Trophoblast cell (in vitro differentiated cells and primary cell): ENCODE data around the gene DBR1.
A peak's percentile ranks its signal among the peaks of the same experiment; 100 is the strongest.

Experiments
- DNase-seq, 2 donors: peaks; one replicate each; pipeline ENCODE4 v3.0.0-alpha.2; 2016
- H2AFZ ChIP-seq: 2 replicates; pipeline ENCODE4 v1.6.1; 2013; ENCODE audit warnings: low read length, moderate library complexity, mild to moderate bottlenecking; ENCODE audit not compliant: insufficient read depth, poor library complexity
- H2AK5ac ChIP-seq: 2 replicates; pipeline ENCODE4 v1.6.1; 2013; ENCODE audit warnings: mild to moderate bottlenecking, low read length
- H2BK120ac ChIP-seq: 2 replicates; pipeline ENCODE4 v1.6.1; 2013; ENCODE audit warnings: low read length, mild to moderate bottlenecking, moderate library complexity; ENCODE audit not compliant: insufficient read depth, poor library complexity
- H2BK12ac ChIP-seq: 2 replicates; pipeline ENCODE4 v1.6.1; 2013; ENCODE audit warnings: mild to moderate bottlenecking, low read length, moderate library complexity
- H2BK5ac ChIP-seq: 2 replicates; pipeline ENCODE4 v1.6.1; 2013; ENCODE audit warnings: low read length, low read depth, moderate library complexity, mild to moderate bottlenecking; ENCODE audit not compliant: poor library complexity
- H3K14ac ChIP-seq: 2 replicates; pipeline ENCODE4 v1.6.1; 2013; ENCODE audit warnings: mild to moderate bottlenecking, low read length
- H3K18ac ChIP-seq: 2 replicates; pipeline ENCODE4 v1.6.1; 2013; ENCODE audit warnings: mild to moderate bottlenecking, low read length
- H3K23ac ChIP-seq: 2 replicates; pipeline ENCODE4 v1.6.1; 2013; ENCODE audit warnings: low read length
- H3K27ac ChIP-seq: 2 replicates; pipeline ENCODE4 v1.5.1; 2013; ENCODE audit warnings: low read depth, mild to moderate bottlenecking, inconsistent platforms, low read length, moderate library complexity
- H3K27me3 ChIP-seq: 2 replicates; pipeline ENCODE4 v1.6.1; 2013; ENCODE audit warnings: inconsistent platforms, mild to moderate bottlenecking, low read length, moderate library complexity; ENCODE audit not compliant: insufficient read depth
- H3K36me3 ChIP-seq, 2 experiments: 1 replicate in 1 of 2; 2 replicates in 1 of 2; pipeline ENCODE4 v1.6.1; 2013; ENCODE audit warnings: low read length in 2 of 2, mild to moderate bottlenecking in 2 of 2, moderate library complexity in 1 of 2; ENCODE audit not compliant: insufficient read depth in 2 of 2, control insufficient read depth in 1 of 2
- H3K4ac ChIP-seq: 2 replicates; pipeline ENCODE4 v1.6.1; 2013; ENCODE audit warnings: low read depth, mild to moderate bottlenecking, low read length, moderate library complexity
- H3K4me1 ChIP-seq, 2 experiments: 1 replicate in 1 of 2; 2 replicates in 1 of 2; pipeline ENCODE4 v1.6.1; 2013; ENCODE audit warnings: low read length in 2 of 2, mild to moderate bottlenecking in 2 of 2, moderate library complexity in 1 of 2; ENCODE audit not compliant: insufficient read depth in 2 of 2, control insufficient read depth in 1 of 2
- H3K4me2 ChIP-seq: 2 replicates; pipeline ENCODE4 v1.6.1; 2013; ENCODE audit warnings: inconsistent platforms, mild to moderate bottlenecking, low read length, moderate library complexity
- H3K4me3 ChIP-seq: 2 replicates; pipeline ENCODE4 v1.5.1; 2013; ENCODE audit warnings: mild to moderate bottlenecking, low read depth, low read length, inconsistent platforms
- H3K79me1 ChIP-seq: one replicate; pipeline ENCODE4 v1.6.1; 2013; ENCODE audit warnings: low read length
- H3K79me2 ChIP-seq: 2 replicates; pipeline ENCODE4 v1.6.1; 2013; ENCODE audit warnings: low read length, mild to moderate bottlenecking; ENCODE audit not compliant: control insufficient read depth, insufficient read depth, poor library complexity
- H3K9ac ChIP-seq: 2 replicates; pipeline ENCODE4 v1.6.1; 2013; ENCODE audit warnings: mild to moderate bottlenecking, low read length
- H3K9me3 ChIP-seq: 2 replicates; pipeline ENCODE4 v1.6.1; 2013; ENCODE audit warnings: low read depth, mild to moderate bottlenecking, control low read depth, inconsistent platforms, low read length; ENCODE audit not compliant: insufficient read depth
- H4K12ac ChIP-seq: 2 replicates; pipeline ENCODE4 v1.6.1; 2013; ENCODE audit warnings: low read depth, mild to moderate bottlenecking, low read length, moderate library complexity
- H4K8ac ChIP-seq: 2 replicates; pipeline ENCODE4 v1.6.1; 2013; ENCODE audit warnings: low read depth, mild to moderate bottlenecking, low read length, moderate library complexity
- H4K91ac ChIP-seq: one replicate; pipeline ENCODE4 v1.6.1; 2013; ENCODE audit warnings: low read depth, mild to moderate bottlenecking, low read length, moderate library complexity
- WGBS: extraction: QIAGEN DNeasy Blood & Tissue Kit; methylation state at CpG from one replicate; pipeline ENCODE4 v1.1.7; 2013; ENCODE audit warnings: missing lambda C conversion rate; ENCODE audit not compliant: insufficient read length, insufficient coverage; ENCODE audit errors: extremely low coverage; 5-methylcytosine and 5-hydroxymethylcytosine counted together

The DBR1 gene

GRCh38 chr3:138132239-138132638, 42.5 kb downstream of the DBR1 start, which contains the start of gene A4GNT:
A4GNT (minus strand) TSS chr3:138132390; CDS start chr3:138131256, 1,134 bp downstream.
- H3K27me3 ChIP-seq = no peaks in the 10 kb centered on the region
- H3K4me1 ChIP-seq = no peaks in the 10 kb centered on the region
- H2AK5ac ChIP-seq = no peak within 1 kb of the TSS
- no peak within 1 kb of the TSS for H3K4me2 ChIP-seq
- no peaks in the 10 kb centered on the region for H3K36me3 ChIP-seq
- no CpG with 5 or more reads among the region's 1 CpG for WGBS
- H3K79me2 ChIP-seq = no peaks in the 10 kb centered on the region
- DNase-seq = no peak
- no peak within 1 kb of the TSS for H3K4me3 ChIP-seq
- no peak within 1 kb of the TSS for H3K4ac ChIP-seq
- no peak within 1 kb of the TSS for H3K23ac ChIP-seq
- no peak within 1 kb of the TSS for H3K18ac ChIP-seq
- no peak within 1 kb of the TSS for H3K14ac ChIP-seq
- H3K9ac ChIP-seq = no peak within 1 kb of the TSS
- H4K91ac ChIP-seq = no peak within 1 kb of the TSS
- H3K79me1 ChIP-seq = no peaks in the 10 kb centered on the region
- H3K27ac ChIP-seq = no peak within 1 kb of the TSS
- no peak within 1 kb of the TSS for H4K8ac ChIP-seq
- H2BK5ac ChIP-seq = no peak within 1 kb of the TSS
- peaks cover 2% of the 10 kb centered on the region for H3K9me3 ChIP-seq
- H2BK120ac ChIP-seq = no peak within 1 kb of the TSS
- no peak within 1 kb of the TSS for H2AFZ ChIP-seq
- no peak within 1 kb of the TSS for H4K12ac ChIP-seq
- no peak within 1 kb of the TSS for H2BK12ac ChIP-seq

DNA sequence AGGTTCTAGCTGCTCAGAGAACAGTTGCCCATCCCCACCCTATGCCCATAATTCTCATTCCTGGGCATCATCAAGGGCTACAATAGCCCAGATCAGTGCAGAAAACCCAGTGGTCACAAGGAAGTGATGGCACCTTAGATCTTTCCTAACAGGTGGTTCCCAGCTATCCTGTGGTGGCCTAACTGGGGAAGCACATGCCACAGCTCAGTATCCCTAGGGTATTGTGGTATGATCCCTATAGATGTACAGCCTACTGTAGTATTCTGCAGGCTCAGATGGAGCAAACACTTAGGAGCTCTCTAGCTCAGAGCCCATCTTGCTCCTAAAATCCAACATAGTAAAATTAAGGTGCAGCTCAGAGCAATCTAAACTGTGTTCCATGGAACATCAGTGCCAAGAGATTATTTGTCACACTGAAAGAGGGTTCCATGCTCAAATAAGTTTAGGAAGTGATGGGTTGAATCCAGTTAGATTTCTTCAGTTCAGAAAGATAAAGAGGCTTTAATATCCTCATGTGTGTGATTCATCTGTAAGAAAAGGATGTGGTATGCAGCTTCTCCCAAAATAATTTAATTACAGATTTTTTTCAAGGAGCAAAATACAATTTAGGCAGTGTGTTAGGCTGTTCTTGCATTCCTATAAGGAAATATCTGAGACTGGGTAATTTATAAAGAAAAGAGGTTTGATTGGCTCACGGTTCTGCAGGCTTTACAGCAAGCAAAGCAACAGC, 46.9 kb downstream of the DBR1 start:
- Histone ChIP-seq H2BK12ac (no peak overlapping the region), H3K4me1 (peaks cover 0 to 2% of the 10 kb centered on the region in 2 experiments), H3K9ac (no peak overlapping the region), H4K12ac (no peak overlapping the region), H2BK120ac (no peak overlapping the region), H4K91ac (no peak overlapping the region), H3K36me3 (no peaks in the 10 kb centered on the region), H3K4me2 (no peak overlapping the region), H3K4ac (no peak overlapping the region), H4K8ac (no peak overlapping the region), H3K4me3 (no peak overlapping the region), H3K9me3 (peaks cover 2% of the 10 kb centered on the region), H3K79me1 (no peaks in the 10 kb centered on the region), H2AK5ac (no peak overlapping the region), H3K23ac (no peak overlapping the region), H2BK5ac (no peak overlapping the region), H3K79me2 (no peaks in the 10 kb centered on the region), H2AFZ (no peak overlapping the region), H3K14ac (no peak overlapping the region), H3K27me3 (no peaks in the 10 kb centered on the region), H3K27ac (no peak overlapping the region), H3K18ac (no peak overlapping the region)
- DNase-seq = no peak
- WGBS = no CpG with 5 or more reads among the region's 1 CpG

GRCh38 chr3:138125548-138126221, 49.0 kb downstream of the DBR1 start:
- Histone ChIP-seq H3K9ac (no peak overlapping the region), H2BK5ac (peak overlapping the region; percentile 16), H3K9me3 (peaks cover 2% of the 10 kb centered on the region), H3K79me1 (no peaks in the 10 kb centered on the region), H2BK12ac (no peak overlapping the region), H2BK120ac (no peak overlapping the region), H3K4ac (no peak overlapping the region), H4K12ac (no peak overlapping the region), H3K79me2 (no peaks in the 10 kb centered on the region), H3K4me3 (no peak overlapping the region), H3K14ac (no peak overlapping the region), H2AFZ (no peak overlapping the region), H3K4me2 (peak overlapping the region; percentile 36), H3K18ac (no peak overlapping the region), H3K4me1 (peaks cover 0 to 2% of the 10 kb centered on the region in 2 experiments), H3K27me3 (no peaks in the 10 kb centered on the region), H4K8ac (no peak overlapping the region), H4K91ac (no peak overlapping the region), H2AK5ac (no peak overlapping the region), H3K23ac (no peak overlapping the region), H3K36me3 (no peaks in the 10 kb centered on the region), H3K27ac (peak overlapping the region; percentile 79)
- WGBS = no CpG with 5 or more reads among the region's 5 CpGs
- peak in 1 of 2 donors; percentile 12 for DNase-seq

DNA sequence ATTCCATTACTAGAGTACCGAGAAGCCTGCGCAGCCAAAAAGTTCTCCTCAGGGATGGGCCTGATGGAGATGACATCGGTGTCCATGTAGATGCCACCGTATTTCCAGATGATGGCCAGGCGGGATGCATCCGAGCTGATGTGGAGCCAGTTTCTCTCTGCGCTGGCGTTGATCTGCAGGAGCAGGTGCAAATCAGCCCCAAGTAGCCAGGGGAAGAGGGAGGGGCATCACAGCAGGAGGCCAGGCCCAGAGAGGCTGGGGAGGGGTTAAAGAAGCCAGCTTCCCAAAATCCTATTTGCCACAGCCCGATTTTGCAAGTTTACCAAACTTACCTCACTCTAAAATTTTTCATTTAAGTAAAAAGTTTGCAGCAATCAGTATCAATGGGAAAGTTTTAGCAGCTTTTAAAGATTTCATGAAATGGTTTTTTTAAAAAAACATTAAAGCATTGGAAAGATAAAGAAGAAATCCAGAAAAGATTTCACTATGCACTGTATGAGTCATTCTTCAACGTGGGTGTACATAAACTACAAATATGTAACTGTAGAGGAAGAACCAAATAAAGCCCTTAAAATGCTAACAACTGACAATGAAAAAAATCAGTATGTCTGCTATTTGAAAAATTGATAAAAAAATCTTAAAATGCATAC, 49.9 kb downstream of the DBR1 start:
- Histone ChIP-seq H3K27me3 (no peaks in the 10 kb centered on the region), H2AK5ac (no peak overlapping the region), H2BK120ac (no peak overlapping the region), H3K36me3 (no peaks in the 10 kb centered on the region), H3K79me1 (no peaks in the 10 kb centered on the region), H2BK12ac (no peak overlapping the region), H4K91ac (no peak overlapping the region), H3K9ac (no peak overlapping the region), H3K23ac (no peak overlapping the region), H3K4me1 (peaks cover 0 to 2% of the 10 kb centered on the region in 2 experiments), H3K4me3 (no peak overlapping the region), H3K4me2 (no peak overlapping the region), H4K12ac (no peak overlapping the region), H3K18ac (no peak overlapping the region), H3K14ac (no peak overlapping the region), H4K8ac (no peak overlapping the region), H3K4ac (no peak overlapping the region), H2AFZ (no peak overlapping the region), H3K27ac (no peak overlapping the region), H3K9me3 (peaks cover 2% of the 10 kb centered on the region), H2BK5ac (no peak overlapping the region), H3K79me2 (no peaks in the 10 kb centered on the region)
- no CpG with 5 or more reads among the region's 10 CpGs for WGBS
- DNase-seq = peak in 1 of 2 donors; percentile 11
